Keratinocyte (primary cell): ENCODE results near the gene BCL2L12. TPM values are rescaled to one million over a fixed set of nuclear protein-coding genes. Genes with fewer than 3 reads are reported as not detected.

ENCODE experiments used
- DNase-seq: peaks from one replicate; pipeline ENCODE4 v3.0.0-alpha.2; 2011; ENCODE audit warnings: low read depth, missing footprints, low spot score
- FAIRE-seq: peaks from 2 replicates; lab custom pipeline; 2011; peaks lifted over from hg19 to GRCh38; lab: Jason Lieb, UNC
- H2AFZ ChIP-seq: 2 replicates; pipeline ENCODE4 v1.6.0; 2012; ENCODE audit warnings: low read length, control low read depth, inconsistent platforms; ENCODE audit not compliant: control insufficient read depth
- H3K27ac ChIP-seq: 2 replicates; pipeline ENCODE4 v1.5.1; 2011; ENCODE audit warnings: low read length; ENCODE audit not compliant: control insufficient read depth, insufficient read depth
- H3K27me3 ChIP-seq: 3 replicates; pipeline ENCODE4 v1.6.0; 2011; ENCODE audit warnings: low read length; ENCODE audit not compliant: control insufficient read depth, insufficient read depth; ENCODE audit errors: extremely low read depth
- H3K36me3 ChIP-seq, 2 experiments: 2 replicates in 1 of 2; 3 replicates in 1 of 2; pipeline ENCODE4 v1.5.1; 2011; ENCODE audit warnings: low read length in 2 of 2, mild to moderate bottlenecking in 1 of 2; ENCODE audit not compliant: control insufficient read depth in 2 of 2, insufficient read depth in 2 of 2; ENCODE audit errors: extremely low read depth in 1 of 2
- H3K4me1 ChIP-seq: 3 replicates; pipeline ENCODE4 v1.5.1; 2011; ENCODE audit warnings: low read length; ENCODE audit not compliant: control insufficient read depth, insufficient read depth; ENCODE audit errors: extremely low read depth
- H3K4me2 ChIP-seq: 3 replicates; pipeline ENCODE4 v1.6.0; 2011; ENCODE audit warnings: low read depth, low read length; ENCODE audit not compliant: control insufficient read depth, insufficient read depth; ENCODE audit errors: extremely low read depth
- H3K4me3 ChIP-seq, 3 experiments: fragments of 200-600 bp in 1 of 3; sonication (generic) in 1 of 3; 2 replicates in 2 of 3; 3 replicates in 1 of 3; pipeline ENCODE4 v1.5.1; 2011 to 2016; ENCODE audit warnings: low read length in 3 of 3, mild to moderate bottlenecking in 3 of 3, control low read depth in 2 of 3, inconsistent platforms in 1 of 3, low read depth in 1 of 3, mixed read lengths in 1 of 3, mixed run types in 1 of 3, moderate library complexity in 1 of 3; ENCODE audit not compliant: control insufficient read depth in 2 of 3, insufficient read depth in 2 of 3; ENCODE audit errors: extremely low read depth in 1 of 3
- H3K79me2 ChIP-seq: 2 replicates; pipeline ENCODE4 v1.6.0; 2012; ENCODE audit warnings: low read length; ENCODE audit not compliant: control insufficient read depth, insufficient read depth
- H3K9ac ChIP-seq: 3 replicates; pipeline ENCODE4 v1.6.0; 2011; ENCODE audit warnings: low read length; ENCODE audit not compliant: control insufficient read depth, insufficient read depth; ENCODE audit errors: extremely low read depth
- H3K9me1 ChIP-seq: 3 replicates; pipeline ENCODE4 v1.6.0; 2011; ENCODE audit warnings: low read length; ENCODE audit not compliant: control insufficient read depth, insufficient read depth; ENCODE audit errors: extremely low read depth
- H3K9me3 ChIP-seq: 2 replicates; pipeline ENCODE4 v1.5.1; 2012; ENCODE audit warnings: low read depth, low read length; ENCODE audit not compliant: control insufficient read depth
- H4K20me1 ChIP-seq: 3 replicates; pipeline ENCODE4 v1.6.0; 2011; ENCODE audit warnings: low read length; ENCODE audit not compliant: control insufficient read depth, insufficient read depth; ENCODE audit errors: extremely low read depth
- EZH2 ChIP-seq: IDR thresholded peaks from one replicate; pipeline ENCODE4 v1.6.1; 2012; ENCODE audit warnings: inconsistent platforms, mild to moderate bottlenecking, low read length, moderate library complexity
- dilution Hi-C: fragments of 300-500 bp; cut with MboI; formaldehyde crosslinking; loops from one replicate; pipeline ENCODE4 v1.7.0; 2020; ENCODE audit warnings: low sequenced_read_pairs; ENCODE audit not compliant: extremely low pct_ligation_motif_present
- polyA plus RNA-seq, 5 experiments: library from polyadenylated mRNA; depleted of rRNA in 3 of 5; stranded (reverse) in 3 of 5; stranded (forward) in 1 of 5; unstranded in 1 of 5; fragments of >200 nt; gene quantifications; 1 replicate in 1 of 5; 2 replicates in 3 of 5; 3 replicates in 1 of 5; pipeline versions ENCODE4 v1.2.1 to v1.2.3, GENCODE V29; 2011 to 2012; ENCODE audit warnings: missing spikeins in 2 of 5, low read depth in 1 of 5, low replicate concordance in 1 of 5
- TF ChIP-seq, protein P1 (sequence below), 3 experiments: IDR thresholded peaks in 1 of 3; conservative IDR thresholded peaks in 1 of 3; optimal IDR thresholded peaks in 1 of 3; 2 replicates in 2 of 3; 3 replicates in 1 of 3; pipeline versions ENCODE3 to v1.5.1; 2011; ENCODE audit warnings: low read length in 3 of 3, mild to moderate bottlenecking in 3 of 3, moderate library complexity in 2 of 3, control low read depth in 1 of 3, inconsistent platforms in 1 of 3; ENCODE audit not compliant: insufficient read depth in 2 of 3; ENCODE audit errors: extremely low read depth in 1 of 3

The BCL2L12 gene
- polyA plus RNA-seq, 1 donor (not counting 4 experiments of a cell fraction or from before 2014, with no cell fraction given) = 14.8 TPM

DNA sequence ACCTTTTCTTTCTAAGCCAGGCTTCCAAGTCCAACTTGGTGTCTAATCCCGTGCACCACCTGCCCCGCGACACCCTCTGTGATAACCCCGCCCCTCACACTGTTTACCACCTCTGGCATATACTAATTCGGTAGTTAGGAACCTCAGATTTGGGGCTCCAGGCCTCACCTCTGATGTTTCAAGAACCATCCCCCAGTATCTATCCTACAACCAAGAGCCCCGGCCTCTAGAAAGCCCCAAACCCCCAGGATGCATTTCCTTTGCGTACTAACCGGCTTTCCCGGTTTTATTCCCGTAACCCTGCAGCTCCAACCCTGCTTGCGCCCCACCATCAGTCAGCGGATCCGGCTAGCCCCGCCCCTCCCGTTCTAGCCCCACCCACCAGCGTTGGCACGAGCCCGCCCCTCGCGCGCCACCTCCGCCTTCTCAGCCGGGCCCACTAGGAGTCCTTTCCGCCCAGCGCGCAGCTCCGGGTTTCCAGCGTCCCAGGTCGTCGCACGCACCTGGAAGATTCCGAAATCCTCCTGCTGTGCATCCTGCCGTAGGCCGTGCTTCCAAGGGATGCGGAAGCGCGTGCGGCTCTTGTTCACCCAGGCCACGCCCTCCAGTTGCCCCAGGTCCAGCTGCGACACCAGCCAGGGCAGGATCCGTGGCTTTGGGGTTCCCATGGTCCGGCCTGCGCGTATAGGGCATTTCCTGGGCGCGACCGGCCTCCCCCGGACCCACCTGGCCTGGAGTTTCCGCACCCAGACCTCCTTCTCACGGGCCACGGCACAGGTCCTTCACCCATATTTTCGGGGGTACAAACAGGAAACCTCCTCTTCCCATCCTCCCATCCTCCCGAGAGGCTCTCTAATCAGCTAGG lies 1.3 kb upstream of the BCL2L12 start:
- FAIRE-seq (peak; percentile 39), DNase-seq (peak; percentile 77)
- Histone ChIP-seq H2AFZ (peak overlapping the region; percentile 19), H3K9me3 (no peaks in the 10 kb centered on the region), H3K4me3 (peak overlapping the region; percentile 61 to 93 (median 85)), H3K4me2 (peak overlapping the region; percentile 96), H3K9me1 (no peaks in the 10 kb centered on the region), H3K79me2 (peaks cover 32% of the 10 kb centered on the region), H3K9ac (peak overlapping the region; percentile 93), H3K27me3 (no peaks in the 10 kb centered on the region), H4K20me1 (peaks cover 11% of the 10 kb centered on the region), H3K4me1 (peaks cover 12% of the 10 kb centered on the region), H3K27ac (peak overlapping the region; percentile 90), H3K36me3 (peaks cover 16 to 30% of the 10 kb centered on the region in 2 experiments)
- dilution Hi-C loops = no loop called here
- TF ChIP-seq EZH2 = no peak
- TF ChIP-seq, protein P1, sequence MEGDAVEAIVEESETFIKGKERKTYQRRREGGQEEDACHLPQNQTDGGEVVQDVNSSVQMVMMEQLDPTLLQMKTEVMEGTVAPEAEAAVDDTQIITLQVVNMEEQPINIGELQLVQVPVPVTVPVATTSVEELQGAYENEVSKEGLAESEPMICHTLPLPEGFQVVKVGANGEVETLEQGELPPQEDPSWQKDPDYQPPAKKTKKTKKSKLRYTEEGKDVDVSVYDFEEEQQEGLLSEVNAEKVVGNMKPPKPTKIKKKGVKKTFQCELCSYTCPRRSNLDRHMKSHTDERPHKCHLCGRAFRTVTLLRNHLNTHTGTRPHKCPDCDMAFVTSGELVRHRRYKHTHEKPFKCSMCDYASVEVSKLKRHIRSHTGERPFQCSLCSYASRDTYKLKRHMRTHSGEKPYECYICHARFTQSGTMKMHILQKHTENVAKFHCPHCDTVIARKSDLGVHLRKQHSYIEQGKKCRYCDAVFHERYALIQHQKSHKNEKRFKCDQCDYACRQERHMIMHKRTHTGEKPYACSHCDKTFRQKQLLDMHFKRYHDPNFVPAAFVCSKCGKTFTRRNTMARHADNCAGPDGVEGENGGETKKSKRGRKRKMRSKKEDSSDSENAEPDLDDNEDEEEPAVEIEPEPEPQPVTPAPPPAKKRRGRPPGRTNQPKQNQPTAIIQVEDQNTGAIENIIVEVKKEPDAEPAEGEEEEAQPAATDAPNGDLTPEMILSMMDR (optimal IDR thresholded peaks at IDR 0.05 in 1 of 3, IDR thresholded peaks at IDR 0.05 in 1 of 3, conservative IDR thresholded peaks at IDR 0.05 in 1 of 3; ENCODE audit: extremely low read depth in 1 of 3, insufficient read depth in 2 of 3, low read length in 3 of 3) = peak in 1 of 3 experiments; percentile 26

DNA sequence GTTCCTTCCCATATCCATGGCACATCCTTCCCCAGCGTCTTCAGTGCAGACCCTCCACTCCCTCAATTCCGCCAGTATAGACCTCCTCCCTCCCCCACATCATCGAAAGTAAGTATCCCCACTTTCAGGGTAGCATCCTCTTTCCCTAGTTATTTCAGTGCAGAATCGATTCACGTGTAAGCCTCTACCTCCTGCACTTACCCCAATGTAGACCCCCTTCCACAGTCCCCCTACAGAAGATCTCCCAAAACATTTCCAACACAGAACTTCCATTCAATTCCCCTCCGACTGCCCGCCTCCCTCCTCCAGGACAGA lies 740 bp upstream of the BCL2L12 start:
- Histone ChIP-seq H4K20me1 (peaks cover 11% of the 10 kb centered on the region), H3K9me1 (no peaks in the 10 kb centered on the region), H3K79me2 (peaks cover 32% of the 10 kb centered on the region), H3K9ac (peak overlapping the region; percentile 93), H3K27me3 (no peaks in the 10 kb centered on the region), H2AFZ (peak overlapping the region; percentile 82), H3K27ac (peak overlapping the region; percentile 90), H3K4me2 (peak overlapping the region; percentile 96), H3K9me3 (no peaks in the 10 kb centered on the region), H3K4me3 (peak overlapping the region; percentile 61 to 93 (median 85)), H3K4me1 (peaks cover 12% of the 10 kb centered on the region), H3K36me3 (peaks cover 12 to 27% of the 10 kb centered on the region in 2 experiments)
- TF ChIP-seq EZH2 = no peak
- TF ChIP-seq, protein P1 (optimal IDR thresholded peaks at IDR 0.05 in 1 of 3, IDR thresholded peaks at IDR 0.05 in 1 of 3, conservative IDR thresholded peaks at IDR 0.05 in 1 of 3; ENCODE audit: extremely low read depth in 1 of 3, insufficient read depth in 2 of 3, low read length in 3 of 3) = no peak
- no peak for DNase-seq
- no peak for FAIRE-seq
- dilution Hi-C loops = no loop called here
